ENCODE measurements around the gene CD93. TPM values are rescaled to one million over a fixed set of nuclear protein-coding genes. Genes with fewer than 3 reads are reported as not detected.

The CD93 gene
- total and polyA plus RNA-seq, 2 donors: 52.6 to 72.8 TPM

DNA sequence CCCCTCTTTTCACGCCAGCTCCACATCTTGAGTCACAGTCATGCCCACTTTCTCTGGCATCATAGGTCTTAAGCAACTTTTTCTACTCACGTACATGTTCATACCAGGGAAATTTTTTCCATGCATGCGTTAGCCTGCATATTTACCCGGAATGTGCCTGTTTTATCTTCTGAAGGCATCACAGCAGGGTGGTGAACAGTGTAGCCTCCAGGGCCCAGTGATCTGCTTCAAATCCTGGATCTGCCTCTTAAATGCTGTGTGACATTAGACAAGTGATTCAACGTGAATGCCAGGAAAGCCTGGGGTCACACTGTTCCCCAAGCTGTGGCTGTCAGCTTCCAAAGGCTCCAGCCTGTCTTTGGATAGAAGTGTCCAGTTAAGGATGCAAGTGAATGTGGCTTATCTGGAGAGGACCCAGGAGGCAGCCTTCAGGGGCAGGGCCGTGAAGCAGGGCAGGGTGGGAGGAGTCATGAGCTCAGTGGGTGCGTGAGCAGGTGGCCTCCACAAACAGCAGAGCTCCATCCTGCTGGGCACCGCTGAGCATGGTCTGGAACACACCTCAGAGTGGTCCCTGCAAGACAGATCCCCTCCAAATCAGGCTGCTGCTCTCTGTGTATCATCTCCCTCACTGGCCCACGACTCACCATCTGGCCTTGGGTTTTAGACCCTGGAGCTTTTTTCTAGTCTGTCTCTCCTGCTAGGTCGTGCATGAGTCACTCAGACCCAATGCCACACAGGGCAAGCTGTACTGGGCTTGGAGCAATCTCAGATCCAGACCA is 30.4 kb upstream of the CD93 start:
- H3K27ac ChIP-seq (ENCODE audit: low read depth): no peak overlapping the region
- WGBS: 74% methylated on average over 10 of the region's 10 CpGs
- no peak for DNase-seq (ENCODE audit: extremely low spot score)
- H3K4me3 ChIP-seq (ENCODE audit: low read depth, low read length): no peak overlapping the region
- H3K4me1 ChIP-seq (ENCODE audit: insufficient read depth): no peaks in the 10 kb centered on the region
- no peaks in the 10 kb centered on the region for H3K36me3 ChIP-seq (ENCODE audit: insufficient read depth)

- no peak for DNase-seq (ENCODE audit: extremely low spot score)
- Histone ChIP-seq H3K36me3 (ENCODE audit: insufficient read depth) (no peaks in the 10 kb centered on the region), H3K27ac (ENCODE audit: low read depth) (no peak overlapping the region), H3K4me1 (ENCODE audit: insufficient read depth) (no peaks in the 10 kb centered on the region), H3K4me3 (ENCODE audit: low read depth, low read length) (no peak overlapping the region)
- 86% methylated on average over 3 of the region's 3 CpGs for WGBS
Measured at GRCh38 chr20:23115822-23116221, 29.7 kb upstream of the CD93 start.

GRCh38 chr20:23114448-23115082 is 28.4 kb upstream of the CD93 start:
- 93% methylated on average over 8 of the region's 8 CpGs for WGBS
- no peak for DNase-seq (ENCODE audit: extremely low spot score)

DNA sequence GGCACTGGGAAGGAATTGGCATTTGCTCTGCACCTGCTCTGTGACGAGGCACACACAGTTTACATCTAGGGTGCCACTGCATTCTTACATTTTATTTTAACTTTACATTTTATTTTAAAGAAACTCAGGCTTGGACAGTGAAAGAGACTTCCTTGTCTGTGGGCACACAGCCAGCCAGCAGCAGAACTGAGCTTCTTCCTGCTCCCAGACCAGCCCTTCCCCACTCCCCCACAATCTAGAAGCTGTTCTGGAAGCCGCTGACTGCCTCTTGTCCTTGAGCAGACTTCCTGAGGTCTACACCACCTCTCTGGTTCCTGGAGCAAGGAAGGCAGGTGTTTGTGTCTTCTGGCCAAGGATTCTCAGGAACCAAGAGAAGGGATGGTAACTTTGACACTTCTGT is 27.9 kb upstream of the CD93 start:
- Histone ChIP-seq H3K4me3 (ENCODE audit: low read depth, low read length) (no peak overlapping the region), H3K36me3 (ENCODE audit: insufficient read depth) (no peaks in the 10 kb centered on the region), H3K27ac (ENCODE audit: low read depth) (no peak overlapping the region), H3K4me1 (ENCODE audit: insufficient read depth) (no peaks in the 10 kb centered on the region)
- WGBS: 78% methylated on average over 2 of the region's 2 CpGs
- DNase-seq (ENCODE audit: extremely low spot score): no peak

More at GRCh38 chr20:23114448-23115082, 28.4 kb upstream of the CD93 start:
- H3K4me1 ChIP-seq (ENCODE audit: insufficient read depth): no peaks in the 10 kb centered on the region
- no peak overlapping the region for H3K27ac ChIP-seq (ENCODE audit: low read depth)
- H3K36me3 ChIP-seq (ENCODE audit: insufficient read depth): no peaks in the 10 kb centered on the region
- no peak overlapping the region for H3K4me3 ChIP-seq (ENCODE audit: low read depth, low read length)

DNA sequence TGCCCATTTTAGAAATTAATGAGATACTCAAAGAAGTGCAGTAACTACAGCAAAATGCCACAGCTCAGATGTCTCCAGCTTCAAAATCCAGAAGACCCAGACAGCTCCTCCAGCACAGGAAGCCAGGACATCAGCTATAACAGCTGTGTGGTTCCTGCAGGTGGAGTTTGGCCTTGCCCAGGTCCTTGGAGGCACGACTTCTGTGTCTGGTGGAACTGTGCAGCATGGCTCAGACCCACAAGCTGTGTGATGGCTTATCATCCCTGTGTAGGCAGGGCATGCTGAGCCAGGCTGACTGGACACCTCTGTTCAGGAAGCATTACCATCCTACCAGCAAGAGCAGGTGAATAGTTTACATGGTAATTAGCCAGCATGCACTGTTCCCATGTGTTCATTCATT is 26.5 kb upstream of the CD93 start:
- H3K36me3 ChIP-seq (ENCODE audit: insufficient read depth): no peaks in the 10 kb centered on the region
- no peak for DNase-seq (ENCODE audit: extremely low spot score)
- 82% methylated on average over 1 of the region's 1 CpG for WGBS
- no peak overlapping the region for H3K27ac ChIP-seq (ENCODE audit: low read depth)
- no peaks in the 10 kb centered on the region for H3K4me1 ChIP-seq (ENCODE audit: insufficient read depth)
- no peak overlapping the region for H3K4me3 ChIP-seq (ENCODE audit: low read depth, low read length)

- Histone ChIP-seq H3K4me3 (ENCODE audit: low read depth, low read length) (no peak overlapping the region), H3K36me3 (ENCODE audit: insufficient read depth) (no peaks in the 10 kb centered on the region), H3K4me1 (ENCODE audit: insufficient read depth) (no peaks in the 10 kb centered on the region), H3K27ac (ENCODE audit: low read depth) (no peak overlapping the region)
- DNase-seq (ENCODE audit: extremely low spot score): no peak
- 96% methylated on average over 9 of the region's 9 CpGs for WGBS
Measured at GRCh38 chr20:23111944-23112342, 25.8 kb upstream of the CD93 start.

DNA sequence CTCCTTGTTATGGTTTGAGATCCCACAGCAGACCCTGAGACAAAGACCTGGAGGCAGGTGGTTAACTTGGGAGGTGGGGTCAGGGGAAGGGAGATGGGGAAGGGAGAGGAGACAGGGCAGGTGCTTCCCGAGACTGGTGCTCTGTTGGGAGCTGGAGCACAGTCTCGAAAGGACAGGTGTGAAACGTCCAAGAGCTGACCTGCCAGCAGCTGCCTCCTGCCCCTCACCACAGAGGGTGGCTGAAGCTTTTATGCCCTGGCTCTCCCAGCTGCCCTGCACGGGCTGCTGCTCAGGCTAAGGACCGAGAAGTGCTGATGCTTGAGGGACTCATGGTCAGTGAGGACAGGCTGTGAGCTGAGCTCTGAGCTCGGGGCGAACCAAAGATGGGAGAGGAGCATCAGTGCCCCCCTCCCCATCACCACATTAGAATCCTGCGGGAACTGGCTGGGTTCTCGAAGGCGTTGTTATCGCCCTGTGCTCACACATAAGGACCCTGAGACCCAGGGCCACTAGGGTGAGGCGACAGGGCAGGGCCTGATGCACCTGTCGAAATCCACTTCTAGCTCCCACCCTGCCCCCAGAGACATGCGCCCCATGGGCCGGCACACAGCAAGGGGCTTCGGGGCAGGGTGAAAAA is 25.3 kb upstream of the CD93 start:
- no peak for DNase-seq (ENCODE audit: extremely low spot score)
- no peak overlapping the region for H3K4me3 ChIP-seq (ENCODE audit: low read depth, low read length)
- H3K36me3 ChIP-seq (ENCODE audit: insufficient read depth): no peaks in the 10 kb centered on the region
- no peak overlapping the region for H3K27ac ChIP-seq (ENCODE audit: low read depth)
- H3K4me1 ChIP-seq (ENCODE audit: insufficient read depth): no peaks in the 10 kb centered on the region
- WGBS: 90% methylated on average over 16 of the region's 16 CpGs

- no peak overlapping the region for H3K27ac ChIP-seq (ENCODE audit: low read depth)
- WGBS: 88% methylated on average over 3 of the region's 3 CpGs
- H3K36me3 ChIP-seq (ENCODE audit: insufficient read depth): no peaks in the 10 kb centered on the region
- DNase-seq (ENCODE audit: extremely low spot score): no peak
- H3K4me3 ChIP-seq (ENCODE audit: low read depth, low read length): no peak overlapping the region
- H3K4me1 ChIP-seq (ENCODE audit: insufficient read depth): no peaks in the 10 kb centered on the region
Measured at GRCh38 chr20:23108871-23109270, 22.7 kb upstream of the CD93 start.

- Histone ChIP-seq H3K36me3 (ENCODE audit: insufficient read depth) (no peaks in the 10 kb centered on the region), H3K4me3 (ENCODE audit: low read depth, low read length) (no peak overlapping the region), H3K27ac (ENCODE audit: low read depth) (no peak overlapping the region), H3K4me1 (ENCODE audit: insufficient read depth) (no peaks in the 10 kb centered on the region)
- WGBS: 89% methylated on average over 3 of the region's 3 CpGs
- no peak for DNase-seq (ENCODE audit: extremely low spot score)
Measured at GRCh38 chr20:23107466-23107865, 21.3 kb upstream of the CD93 start.

- Histone ChIP-seq H3K27ac (ENCODE audit: low read depth) (no peak overlapping the region), H3K4me1 (ENCODE audit: insufficient read depth) (no peaks in the 10 kb centered on the region), H3K4me3 (ENCODE audit: low read depth, low read length) (no peak overlapping the region), H3K36me3 (ENCODE audit: insufficient read depth) (no peaks in the 10 kb centered on the region)
- no peak for DNase-seq (ENCODE audit: extremely low spot score)
- 43% methylated on average over 9 of the region's 9 CpGs for WGBS
Measured at GRCh38 chr20:23106271-23106851, 20.2 kb upstream of the CD93 start.

DNA sequence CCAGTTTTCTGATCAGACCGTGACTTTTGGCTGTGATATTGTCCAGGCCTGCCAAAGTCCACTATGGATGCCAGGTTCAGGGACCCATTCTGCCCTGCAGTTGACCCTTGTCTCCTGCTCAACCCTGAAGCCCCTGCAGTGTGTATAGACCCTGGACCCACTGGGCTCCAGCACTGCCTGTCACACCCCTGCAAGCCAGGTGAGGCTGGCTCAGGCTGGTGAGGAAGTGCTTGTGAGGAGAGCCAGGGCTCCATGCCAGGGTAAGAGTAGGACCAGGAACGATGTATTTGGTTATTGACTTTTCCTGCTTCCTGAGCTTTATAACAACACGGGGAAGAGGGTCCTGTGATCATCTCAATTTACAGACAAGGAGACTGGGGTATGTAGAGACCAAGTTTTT is 19.1 kb upstream of the CD93 start:
- 63% methylated on average over 3 of the region's 3 CpGs for WGBS
- H3K4me3 ChIP-seq (ENCODE audit: low read depth, low read length): no peak overlapping the region
- no peak overlapping the region for H3K27ac ChIP-seq (ENCODE audit: low read depth)
- no peak for DNase-seq (ENCODE audit: extremely low spot score)
- H3K4me1 ChIP-seq (ENCODE audit: insufficient read depth): no peaks in the 10 kb centered on the region
- no peaks in the 10 kb centered on the region for H3K36me3 ChIP-seq (ENCODE audit: insufficient read depth)

- WGBS: 87% methylated on average over 11 of the region's 11 CpGs
Measured at GRCh38 chr20:23103284-23104018, 17.3 kb upstream of the CD93 start.

DNA sequence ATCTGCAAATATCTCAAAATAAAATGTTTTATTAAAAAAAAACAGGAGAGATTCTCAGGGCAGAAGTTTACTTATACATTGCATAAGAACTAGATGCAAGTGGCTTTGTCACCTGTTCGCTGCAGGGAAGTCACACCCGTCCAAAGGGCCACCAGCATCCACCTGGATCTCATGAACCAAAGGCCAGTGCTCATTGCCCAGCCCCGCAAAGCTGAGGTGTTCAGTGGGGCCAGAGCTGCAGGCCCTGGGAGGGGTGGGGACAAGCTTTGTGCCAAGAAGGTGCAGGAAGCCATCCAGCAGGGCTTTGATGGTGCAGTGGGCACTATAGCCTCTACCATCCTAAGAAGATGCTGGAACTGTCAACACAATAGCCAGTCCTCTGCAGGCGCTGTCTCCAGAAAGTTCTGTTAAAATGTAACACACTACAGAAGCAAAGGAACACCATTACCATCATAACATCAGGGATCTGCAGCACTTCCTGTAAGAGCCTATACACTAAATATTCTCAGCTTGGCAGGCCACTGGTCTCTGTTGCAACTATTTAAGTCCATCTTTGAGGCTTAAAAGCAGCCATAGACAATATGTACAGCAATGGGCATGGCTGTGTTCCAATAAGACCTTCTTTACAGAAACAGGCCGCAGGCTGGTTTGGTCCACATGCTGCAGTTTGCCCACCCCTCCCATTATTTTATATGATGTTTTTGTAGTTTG is 15.7 kb upstream of the CD93 start:
- no peaks in the 10 kb centered on the region for H3K36me3 ChIP-seq (ENCODE audit: insufficient read depth)
- H3K4me3 ChIP-seq (ENCODE audit: low read depth, low read length): no peak overlapping the region
- H3K4me1 ChIP-seq (ENCODE audit: insufficient read depth): no peaks in the 10 kb centered on the region
- DNase-seq (ENCODE audit: extremely low spot score): no peak
- H3K27ac ChIP-seq (ENCODE audit: low read depth): no peak overlapping the region
- WGBS: 94% methylated on average over 5 of the region's 5 CpGs

More at GRCh38 chr20:23103284-23104018, 17.3 kb upstream of the CD93 start:
- no peaks in the 10 kb centered on the region for H3K36me3 ChIP-seq (ENCODE audit: insufficient read depth)
- no peaks in the 10 kb centered on the region for H3K4me1 ChIP-seq (ENCODE audit: insufficient read depth)
- DNase-seq (ENCODE audit: extremely low spot score): no peak
- no peak overlapping the region for H3K4me3 ChIP-seq (ENCODE audit: low read depth, low read length)
- no peak overlapping the region for H3K27ac ChIP-seq (ENCODE audit: low read depth)

All from urinary bladder (tissue), 4 donors.